ENCODE measurements around the gene FAM20B.

FAM20B gene

DNA sequence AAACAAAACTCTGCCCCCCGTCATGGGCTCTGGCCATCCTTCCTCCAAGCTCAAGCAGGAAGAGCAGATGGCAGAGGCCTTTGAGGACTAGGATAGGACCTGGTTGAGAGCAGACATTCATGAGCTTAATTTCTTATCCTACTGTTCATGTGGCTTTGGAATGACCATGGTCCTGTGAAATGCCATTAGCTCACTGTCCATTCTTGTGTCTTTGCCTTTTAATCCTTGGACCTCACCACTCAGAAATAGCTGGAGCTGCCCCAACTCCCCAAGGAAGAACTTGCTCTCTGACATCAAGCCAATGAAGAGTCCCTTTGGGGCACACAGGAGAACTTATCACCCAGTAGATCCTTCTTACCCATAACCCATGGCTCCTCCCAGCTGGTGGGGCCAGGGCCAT lies 11.6 kb upstream of the FAM20B start:
- TF ChIP-seq, protein P1, sequence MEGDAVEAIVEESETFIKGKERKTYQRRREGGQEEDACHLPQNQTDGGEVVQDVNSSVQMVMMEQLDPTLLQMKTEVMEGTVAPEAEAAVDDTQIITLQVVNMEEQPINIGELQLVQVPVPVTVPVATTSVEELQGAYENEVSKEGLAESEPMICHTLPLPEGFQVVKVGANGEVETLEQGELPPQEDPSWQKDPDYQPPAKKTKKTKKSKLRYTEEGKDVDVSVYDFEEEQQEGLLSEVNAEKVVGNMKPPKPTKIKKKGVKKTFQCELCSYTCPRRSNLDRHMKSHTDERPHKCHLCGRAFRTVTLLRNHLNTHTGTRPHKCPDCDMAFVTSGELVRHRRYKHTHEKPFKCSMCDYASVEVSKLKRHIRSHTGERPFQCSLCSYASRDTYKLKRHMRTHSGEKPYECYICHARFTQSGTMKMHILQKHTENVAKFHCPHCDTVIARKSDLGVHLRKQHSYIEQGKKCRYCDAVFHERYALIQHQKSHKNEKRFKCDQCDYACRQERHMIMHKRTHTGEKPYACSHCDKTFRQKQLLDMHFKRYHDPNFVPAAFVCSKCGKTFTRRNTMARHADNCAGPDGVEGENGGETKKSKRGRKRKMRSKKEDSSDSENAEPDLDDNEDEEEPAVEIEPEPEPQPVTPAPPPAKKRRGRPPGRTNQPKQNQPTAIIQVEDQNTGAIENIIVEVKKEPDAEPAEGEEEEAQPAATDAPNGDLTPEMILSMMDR (IDR thresholded peaks at IDR 0.05; ENCODE audit: poor library complexity, severe bottlenecking), result no peak
- Histone ChIP-seq H3K9me3 (ENCODE audit: severe bottlenecking) (no peaks in the 10 kb centered on the region), H3K27ac (ENCODE audit: poor library complexity, severe bottlenecking) (no peak overlapping the region), H3K36me3 (ENCODE audit: low read depth) (no peaks in the 10 kb centered on the region), H3K4me1 (ENCODE audit: insufficient read depth, poor library complexity, severe bottlenecking) (peaks cover 16% of the 10 kb centered on the region), H3K27me3 (ENCODE audit: insufficient read depth, poor library complexity, severe bottlenecking) (no peaks in the 10 kb centered on the region), H3K4me3 (ENCODE audit: severe bottlenecking) (no peak overlapping the region)
- DNase-seq (ENCODE audit: low spot score) (no peak), ATAC-seq (ENCODE audit: low read depth) (no peak)

- no peak for DNase-seq (ENCODE audit: low spot score)
- ATAC-seq (ENCODE audit: low read depth), result no peak
- no peaks in the 10 kb centered on the region for H3K36me3 ChIP-seq (ENCODE audit: low read depth)
- TF ChIP-seq, protein P1 (IDR thresholded peaks at IDR 0.05; ENCODE audit: poor library complexity, severe bottlenecking), result no peak
- H3K27ac ChIP-seq (ENCODE audit: poor library complexity, severe bottlenecking), result no peak overlapping the region
- no peaks in the 10 kb centered on the region for H3K27me3 ChIP-seq (ENCODE audit: insufficient read depth, poor library complexity, severe bottlenecking)
- H3K4me1 ChIP-seq (ENCODE audit: insufficient read depth, poor library complexity, severe bottlenecking), result peaks cover 16% of the 10 kb centered on the region
- H3K9me3 ChIP-seq (ENCODE audit: severe bottlenecking), result no peaks in the 10 kb centered on the region
- H3K4me3 ChIP-seq (ENCODE audit: severe bottlenecking), result no peak overlapping the region
These were observed 10.3 kb upstream of the FAM20B start for GRCh38 chr1:179015396-179015795.

GRCh38 chr1:179016706-179017382 lies 8.8 kb upstream of the FAM20B start:
- no peak overlapping the region for H3K4me3 ChIP-seq (ENCODE audit: severe bottlenecking)
- H3K4me1 ChIP-seq (ENCODE audit: insufficient read depth, poor library complexity, severe bottlenecking), result peaks cover 16% of the 10 kb centered on the region
- no peaks in the 10 kb centered on the region for H3K9me3 ChIP-seq (ENCODE audit: severe bottlenecking)
- TF ChIP-seq, protein P1 (IDR thresholded peaks at IDR 0.05; ENCODE audit: poor library complexity, severe bottlenecking), result no peak
- H3K27me3 ChIP-seq (ENCODE audit: insufficient read depth, poor library complexity, severe bottlenecking), result no peaks in the 10 kb centered on the region
- H3K27ac ChIP-seq (ENCODE audit: poor library complexity, severe bottlenecking), result peak overlapping the region; percentile 9
- H3K36me3 ChIP-seq (ENCODE audit: low read depth), result no peaks in the 10 kb centered on the region
- DNase-seq (ENCODE audit: low spot score) (peak; percentile 87), ATAC-seq (ENCODE audit: low read depth) (peak; percentile 96)

GRCh38 chr1:179017383-179018326 lies 8.0 kb upstream of the FAM20B start:
- DNase-seq (ENCODE audit: low spot score) (no peak), ATAC-seq (ENCODE audit: low read depth) (peak; percentile 69)
- Histone ChIP-seq H3K4me3 (ENCODE audit: severe bottlenecking) (no peak overlapping the region), H3K27ac (ENCODE audit: poor library complexity, severe bottlenecking) (peak overlapping the region; percentile 9), H3K9me3 (ENCODE audit: severe bottlenecking) (no peaks in the 10 kb centered on the region), H3K27me3 (ENCODE audit: insufficient read depth, poor library complexity, severe bottlenecking) (no peaks in the 10 kb centered on the region), H3K4me1 (ENCODE audit: insufficient read depth, poor library complexity, severe bottlenecking) (peaks cover 16% of the 10 kb centered on the region), H3K36me3 (ENCODE audit: low read depth) (no peaks in the 10 kb centered on the region)
- TF ChIP-seq, protein P1 (IDR thresholded peaks at IDR 0.05; ENCODE audit: poor library complexity, severe bottlenecking), result no peak
